PC-3 (cell line): ENCODE results near the gene RPS6KB1. TPM values are rescaled to one million over a fixed set of nuclear protein-coding genes. Genes with fewer than 3 reads are reported as not detected.
"Not testable (repeated sequence)": the region's sequence is repeated elsewhere in the genome, so short reads cannot be mapped to it uniquely, and the experiment has no call there.

Experiments
- ATAC-seq: fragments of 200-7000 bp; cut with Tn5 transposase; 2 replicates; pipeline ENCODE4 v1.9.1; 2020; ENCODE audit warnings: mild to moderate bottlenecking, moderate library complexity
- BruUV-seq: library from RNA; stranded (reverse); fragments of 400-500 nt; replicated peaks from 2 replicates; lab custom pipeline; 2021; lab: Mats Ljungman, UMichigan
- CTCF ChIA-PET: fragments of 300-600 bp; sonication (Branson Sonifier 250); formaldehyde crosslinking; loops from one replicate; lab custom pipeline; 2022; ENCODE audit warnings: antibody characterized with exemption; lab: Charles Lee
- POLR2A ChIA-PET: fragments of 300-600 bp; sonication (Branson Sonifier 250); formaldehyde crosslinking; loops from one replicate; lab custom pipeline; 2022; ENCODE audit warnings: antibody characterized with exemption; ENCODE audit not compliant: unreplicated experiment; lab: Charles Lee
- DNase-seq: peaks from one replicate; pipeline ENCODE4 v3.0.0-alpha.2; 2015
- H2AFZ ChIP-seq: fragments of 300-600 bp; sonication (generic); 2 replicates; pipeline ENCODE4 v1.6.0; 2016; ENCODE audit warnings: antibody characterized with exemption, low read length
- H3F3A ChIP-seq: fragments of 300-600 bp; sonication (generic); one replicate; pipeline ENCODE4 v1.6.0; 2017; ENCODE audit warnings: antibody characterized with exemption, low read length, control low read depth, mild to moderate bottlenecking; ENCODE audit not compliant: unreplicated experiment
- H3K27ac ChIP-seq: fragments of 300-600 bp; sonication (generic); 2 replicates; pipeline ENCODE4 v1.5.1; 2016; ENCODE audit warnings: mild to moderate bottlenecking, low read length
- H3K27me3 ChIP-seq: fragments of 300-600 bp; sonication (generic); 2 replicates; pipeline ENCODE4 v1.6.1; 2016; ENCODE audit warnings: low read length, mixed read lengths
- H3K36me3 ChIP-seq: fragments of 300-600 bp; sonication (generic); 2 replicates; pipeline ENCODE4 v1.6.1; 2016; ENCODE audit warnings: low read depth, mixed run types, low read length, mixed read lengths
- H3K4me1 ChIP-seq: fragments of 300-600 bp; sonication (generic); 2 replicates; pipeline ENCODE4 v1.5.1; 2016; ENCODE audit warnings: low read length; ENCODE audit not compliant: insufficient read depth
- H3K4me2 ChIP-seq: fragments of 300-600 bp; sonication (generic); 2 replicates; pipeline ENCODE4 v1.6.0; 2016; ENCODE audit warnings: low read length
- H3K4me3 ChIP-seq: fragments of 300-600 bp; sonication (generic); 2 replicates; pipeline ENCODE4 v1.5.1; 2016; ENCODE audit warnings: mild to moderate bottlenecking, low read length, mixed read lengths
- H3K79me2 ChIP-seq: fragments of 300-600 bp; sonication (generic); 2 replicates; pipeline ENCODE4 v1.6.1; 2017; ENCODE audit warnings: low read length, mixed read lengths
- H3K9ac ChIP-seq: fragments of 300-600 bp; sonication (generic); 2 replicates; pipeline ENCODE4 v1.6.0; 2016; ENCODE audit warnings: mild to moderate bottlenecking, low read length
- H3K9me2 ChIP-seq: fragments of 300-600 bp; sonication (generic); replicated peaks from 2 replicates; pipeline ENCODE4 v1.6.1; 2016; ENCODE audit warnings: mixed run types, low read length, mixed read lengths
- H3K9me3 ChIP-seq: fragments of 300-600 bp; sonication (generic); 2 replicates; pipeline ENCODE4 v1.6.1; 2016; ENCODE audit warnings: low read length, mixed read lengths
- H4K20me1 ChIP-seq: fragments of 300-600 bp; sonication (generic); 2 replicates; pipeline ENCODE4 v1.6.1; 2016; ENCODE audit warnings: low read length, mixed read lengths
- CTCF ChIP-seq: fragments of 300-600 bp; sonication (generic); conservative IDR thresholded peaks from 2 replicates; pipeline ENCODE4 v1.5.1; 2017; ENCODE audit warnings: antibody characterized with exemption, low read depth, mild to moderate bottlenecking, low read length
- EZH2 ChIP-seq: fragments of 300-600 bp; sonication (generic); IDR thresholded peaks from one replicate; pipeline ENCODE4 v1.6.1; 2017; ENCODE audit warnings: antibody characterized with exemption, mild to moderate bottlenecking, low read length; ENCODE audit not compliant: unreplicated experiment
- EZH2phosphoT487 ChIP-seq: fragments of 300-600 bp; sonication (generic); IDR thresholded peaks from 2 replicates; pipeline ENCODE4 v1.6.1; 2018; ENCODE audit warnings: mild to moderate bottlenecking, antibody characterized with exemption, low read length, borderline replicate concordance
- intact Hi-C: fragments of 100-400 bp; cut with micrococcal nuclease; formaldehyde crosslinking; loops from 2 replicates; pipeline ENCODE4 v1.9.0; 2023
- total RNA-seq: library from RNA; depleted of rRNA; stranded (reverse); fragments of >200 nt; gene quantifications from 2 replicates; pipeline ENCODE4 v1.2.3, GENCODE V29; 2014

Gene RPS6KB1
- total RNA-seq, 1 experiment from 2014 or later, result 51.5 TPM

- Histone ChIP-seq H3F3A (no peaks in the 10 kb centered on the region), H3K27me3 (no peaks in the 10 kb centered on the region), H4K20me1 (no peaks in the 10 kb centered on the region), H3K4me1 (peaks cover 4% of the 10 kb centered on the region; the same call in 1 of the 2 replicates), H3K9me3 (no peaks in the 10 kb centered on the region), H3K9me2 (no peaks in the 10 kb centered on the region), H3K27ac (no peak overlapping the region), H3K4me3 (no peak overlapping the region), H2AFZ (no peak overlapping the region), H3K79me2 (no peaks in the 10 kb centered on the region), H3K4me2 (no peak overlapping the region), H3K9ac (no peak overlapping the region), H3K36me3 (peaks cover 20% of the 10 kb centered on the region)
- ChIA-PET CTCF (no interaction called here), POLR2A (no interaction called here)
- BruUV-seq, result no TSS peak
- intact Hi-C loops, result no loop called here
- ATAC-seq, result no peak
- TF ChIP-seq EZH2phosphoT487, result no peak
- DNase-seq, result no peak
These were observed 22.4 kb upstream of the RPS6KB1 start for GRCh38 chr17:59870482-59870881.

DNA sequence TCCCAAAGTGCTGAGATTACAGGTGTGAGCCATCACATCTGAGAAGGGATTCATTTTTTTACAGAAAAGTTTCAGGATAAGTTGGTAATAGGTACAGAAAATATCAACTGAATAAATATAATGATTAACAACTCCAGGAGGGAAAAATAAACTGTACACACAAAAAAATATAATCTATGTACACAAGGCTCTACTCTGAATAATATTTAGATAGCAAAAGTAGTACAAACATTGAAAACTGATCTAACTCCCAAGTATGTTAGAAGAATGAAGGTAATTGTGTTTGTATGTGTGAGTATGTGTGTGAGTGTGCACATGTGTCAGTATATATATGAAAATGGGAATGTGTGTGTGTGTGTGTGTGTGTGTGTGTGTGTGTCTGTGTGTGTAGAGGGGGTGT lies 20.6 kb upstream of the RPS6KB1 start:
- H3K27me3 ChIP-seq, result no peaks in the 10 kb centered on the region
- no peaks in the 10 kb centered on the region for H4K20me1 ChIP-seq
- H3F3A ChIP-seq, result no peaks in the 10 kb centered on the region
- BruUV-seq, result no TSS peak
- ATAC-seq (peak; percentile 68), DNase-seq (no peak)
- no peak overlapping the region for H3K4me2 ChIP-seq
- peaks cover 4% of the 10 kb centered on the region; the same call in 1 of the 2 replicates for H3K4me1 ChIP-seq
- H3K9me3 ChIP-seq, result no peaks in the 10 kb centered on the region
- H3K9ac ChIP-seq, result no peak overlapping the region
- no peak overlapping the region for H2AFZ ChIP-seq
- POLR2A ChIA-PET, result no interaction called here
- H3K9me2 ChIP-seq, result no peaks in the 10 kb centered on the region
- TF ChIP-seq CTCF (no peak), EZH2 (no peak), EZH2phosphoT487 (no peak)
- CTCF ChIA-PET, result no interaction called here
- H3K79me2 ChIP-seq, result no peaks in the 10 kb centered on the region
- H3K36me3 ChIP-seq, result peaks cover 33% of the 10 kb centered on the region
- H3K4me3 ChIP-seq, result no peak overlapping the region
- H3K27ac ChIP-seq, result no peak overlapping the region
- intact Hi-C loops, result no loop called here

- DNase-seq, H2AFZ ChIP-seq, H3K79me2 ChIP-seq, H3K27ac ChIP-seq, H3K4me3 ChIP-seq, H3K4me2 ChIP-seq, intact Hi-C loops, H3K9ac ChIP-seq, H3K9me2 ChIP-seq, H4K20me1 ChIP-seq, ATAC-seq, H3K27me3 ChIP-seq, H3F3A ChIP-seq, CTCF ChIA-PET, BruUV-seq, H3K9me3 ChIP-seq, H3K4me1 ChIP-seq: not testable (repeated sequence)
- POLR2A ChIA-PET, result interaction anchor here (0.6 kb wide), 1 partner anchor 129 kb away, joined by 4 read pairs; no protein-coding TSS in a partner anchor
- peaks cover 39% of the 10 kb centered on the region for H3K36me3 ChIP-seq
These were observed 19.5 kb upstream of the RPS6KB1 start for GRCh38 chr17:59873414-59873813.

DNA sequence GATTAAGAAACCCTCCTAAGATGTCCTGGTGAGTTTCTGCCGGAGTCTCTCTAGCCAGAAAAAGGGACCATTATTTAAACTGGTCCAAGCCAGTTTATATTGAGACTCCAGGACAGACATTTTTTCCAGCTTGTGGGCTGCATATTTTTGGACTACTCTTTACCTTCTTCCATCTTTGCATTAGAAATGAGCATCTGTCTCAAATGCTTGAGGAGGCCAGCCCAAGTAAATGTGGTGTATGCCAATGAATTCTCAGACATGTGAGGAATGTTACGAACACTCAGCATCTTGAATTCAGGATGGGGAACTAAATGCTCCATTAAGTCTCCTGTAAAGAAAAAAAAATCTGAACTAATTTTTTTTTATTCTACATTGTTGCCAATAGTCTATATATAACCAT lies 18.5 kb upstream of the RPS6KB1 start:
- intact Hi-C loops, result no loop called here
- Histone ChIP-seq H3K4me1 (peaks cover under 1% of the 10 kb centered on the region; the same call in 1 of the 2 replicates), H3K4me3 (no peak overlapping the region), H2AFZ (no peak overlapping the region), H3K4me2 (no peak overlapping the region), H3F3A (no peaks in the 10 kb centered on the region), H3K9me3 (no peaks in the 10 kb centered on the region), H3K9ac (no peak overlapping the region), H3K27ac (no peak overlapping the region), H4K20me1 (no peaks in the 10 kb centered on the region), H3K79me2 (no peaks in the 10 kb centered on the region), H3K36me3 (peaks cover 39% of the 10 kb centered on the region), H3K27me3 (no peaks in the 10 kb centered on the region), H3K9me2 (no peaks in the 10 kb centered on the region)
- TF ChIP-seq EZH2phosphoT487, result no peak
- TF ChIP-seq EZH2, result no peak
- no peak for TF ChIP-seq CTCF
- DNase-seq (no peak), ATAC-seq (no peak)
- CTCF ChIA-PET, result no interaction called here
- no TSS peak for BruUV-seq
- POLR2A ChIA-PET, result no interaction called here
